Measurements from ENCODE around the gene CST8. TPM values are rescaled to one million over a fixed set of nuclear protein-coding genes. Genes with fewer than 3 reads are reported as not detected.

CST8 gene
- total RNA-seq, 4 donors from 2014 or later, result not detected

DNA sequence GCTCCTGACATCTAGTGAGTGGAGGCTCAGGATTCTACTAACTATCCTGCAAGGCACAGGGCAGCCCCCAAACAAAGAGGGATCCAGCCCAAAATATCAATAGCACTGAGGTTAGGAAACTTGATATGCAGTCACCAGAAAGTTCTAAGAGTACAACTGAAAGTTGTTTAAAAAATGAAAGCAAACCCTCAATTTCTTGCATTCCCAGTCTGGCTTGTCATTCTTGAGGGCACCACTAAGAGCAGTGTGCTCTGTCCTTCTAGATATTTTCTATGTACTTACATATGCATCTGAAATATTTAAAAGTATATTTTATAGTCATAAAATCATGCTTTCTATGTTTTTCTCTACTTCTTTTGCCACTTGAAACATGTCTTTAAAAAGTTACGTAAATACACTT, 35.9 kb downstream of the CST8 start:
- no peak for ATAC-seq
- no peaks in the 10 kb centered on the region for H3K4me1 ChIP-seq
- peaks cover 0 to 10% (median 0%) of the 10 kb centered on the region in 3 donors for H3K9me3 ChIP-seq
- TF ChIP-seq EP300 (IDR thresholded peaks at IDR 0.05) (no peak), POLR2A (IDR thresholded peaks at IDR 0.05) (no peak), POLR2AphosphoS5 (IDR thresholded peaks at IDR 0.05) (no peak)
- TF ChIP-seq, protein P1, sequence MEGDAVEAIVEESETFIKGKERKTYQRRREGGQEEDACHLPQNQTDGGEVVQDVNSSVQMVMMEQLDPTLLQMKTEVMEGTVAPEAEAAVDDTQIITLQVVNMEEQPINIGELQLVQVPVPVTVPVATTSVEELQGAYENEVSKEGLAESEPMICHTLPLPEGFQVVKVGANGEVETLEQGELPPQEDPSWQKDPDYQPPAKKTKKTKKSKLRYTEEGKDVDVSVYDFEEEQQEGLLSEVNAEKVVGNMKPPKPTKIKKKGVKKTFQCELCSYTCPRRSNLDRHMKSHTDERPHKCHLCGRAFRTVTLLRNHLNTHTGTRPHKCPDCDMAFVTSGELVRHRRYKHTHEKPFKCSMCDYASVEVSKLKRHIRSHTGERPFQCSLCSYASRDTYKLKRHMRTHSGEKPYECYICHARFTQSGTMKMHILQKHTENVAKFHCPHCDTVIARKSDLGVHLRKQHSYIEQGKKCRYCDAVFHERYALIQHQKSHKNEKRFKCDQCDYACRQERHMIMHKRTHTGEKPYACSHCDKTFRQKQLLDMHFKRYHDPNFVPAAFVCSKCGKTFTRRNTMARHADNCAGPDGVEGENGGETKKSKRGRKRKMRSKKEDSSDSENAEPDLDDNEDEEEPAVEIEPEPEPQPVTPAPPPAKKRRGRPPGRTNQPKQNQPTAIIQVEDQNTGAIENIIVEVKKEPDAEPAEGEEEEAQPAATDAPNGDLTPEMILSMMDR (IDR thresholded peaks at IDR 0.05), result no peak
- H3K27ac ChIP-seq, result no peak overlapping the region
- no peaks in the 10 kb centered on the region for H3K36me3 ChIP-seq
- no peaks in the 10 kb centered on the region for H3K27me3 ChIP-seq
- no peak overlapping the region for H3K4me3 ChIP-seq
- WGBS, 2 donors (ENCODE audit: low coverage in 1 of 2), result 94 to 100% methylated on average over 1 of the region's 1 CpG

DNA sequence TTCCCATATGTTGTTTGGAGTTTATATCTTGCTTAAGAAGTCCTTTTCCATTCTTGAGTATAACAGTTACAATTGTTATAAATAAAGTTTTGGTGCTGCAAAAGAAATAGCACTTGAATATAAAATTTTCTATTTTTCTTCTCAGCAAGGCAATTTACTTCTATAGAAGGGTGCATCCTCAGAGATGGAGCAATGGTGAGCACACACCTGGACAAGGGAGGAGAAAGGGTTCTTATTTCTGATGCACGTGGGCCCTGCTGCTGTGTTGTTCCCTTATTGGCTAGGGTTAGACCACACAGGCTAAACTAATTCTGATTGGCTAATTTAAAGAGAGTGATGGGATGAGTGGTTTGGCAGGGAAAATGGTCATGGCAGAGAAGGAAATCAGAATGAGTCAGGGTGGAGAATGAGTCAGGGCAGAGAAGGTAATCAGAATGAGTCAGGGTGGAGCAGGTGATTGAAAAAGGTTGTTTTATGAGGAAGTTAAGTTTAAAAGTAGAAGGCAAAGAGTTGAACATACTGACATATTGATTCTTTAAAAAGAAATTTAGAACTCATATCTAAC, 38.0 kb downstream of the CST8 start:
- no peak overlapping the region for H3K4me3 ChIP-seq
- TF ChIP-seq EP300 (IDR thresholded peaks at IDR 0.05) (no peak), POLR2AphosphoS5 (IDR thresholded peaks at IDR 0.05) (no peak), POLR2A (IDR thresholded peaks at IDR 0.05) (no peak)
- TF ChIP-seq, protein P1 (IDR thresholded peaks at IDR 0.05), result no peak
- peaks cover 0 to 10% (median 0%) of the 10 kb centered on the region in 3 donors for H3K9me3 ChIP-seq
- WGBS, 2 donors (ENCODE audit: low coverage in 1 of 2), result 50 to 71% methylated on average over 1 of the region's 1 CpG
- H3K27me3 ChIP-seq, result no peaks in the 10 kb centered on the region
- no peak overlapping the region for H3K27ac ChIP-seq
- H3K4me1 ChIP-seq, result no peaks in the 10 kb centered on the region
- no peaks in the 10 kb centered on the region for H3K36me3 ChIP-seq
- ATAC-seq, result no peak

DNA sequence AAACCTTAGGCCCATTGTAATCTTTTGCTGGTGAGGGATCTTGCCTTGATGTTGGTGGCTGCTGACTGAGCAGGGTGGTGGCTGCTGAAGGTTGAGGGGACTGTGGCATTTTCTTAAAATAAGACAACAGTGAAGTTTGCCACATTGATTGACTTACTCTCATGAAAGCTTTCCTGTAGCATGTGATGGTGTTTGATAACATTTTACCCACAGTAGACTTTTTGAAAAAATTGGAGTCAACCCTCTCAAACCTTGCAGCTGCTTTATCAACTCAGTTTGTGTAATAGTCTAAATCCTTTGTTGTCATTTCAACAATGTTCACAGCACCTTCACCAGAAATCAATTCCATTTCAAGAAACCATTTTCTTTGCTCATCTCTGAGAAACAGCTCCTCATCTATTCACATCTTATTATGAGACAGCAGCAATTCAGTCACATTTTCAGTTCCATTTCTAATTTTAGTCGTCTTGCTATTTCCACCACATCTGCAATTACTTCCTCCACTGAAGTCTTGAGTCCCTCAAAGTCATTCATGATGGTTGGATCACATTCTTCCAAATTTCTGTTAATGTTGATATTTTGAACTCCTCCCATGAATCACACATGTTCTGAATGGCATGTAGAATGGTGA, 40.1 kb downstream of the CST8 start:
- no peaks in the 10 kb centered on the region for H3K4me1 ChIP-seq
- no peak for ATAC-seq
- H3K36me3 ChIP-seq, result no peaks in the 10 kb centered on the region
- H3K4me3 ChIP-seq, result no peak overlapping the region
- H3K9me3 ChIP-seq, result peaks cover 0 to 10% (median 0%) of the 10 kb centered on the region in 3 donors
- WGBS, 2 donors (ENCODE audit: low coverage in 1 of 2), result 36 to 58% methylated on average over 1 of the region's 1 CpG
- no peaks in the 10 kb centered on the region for H3K27me3 ChIP-seq
- TF ChIP-seq POLR2A (IDR thresholded peaks at IDR 0.05) (no peak), EP300 (IDR thresholded peaks at IDR 0.05) (no peak), POLR2AphosphoS5 (IDR thresholded peaks at IDR 0.05) (no peak)
- TF ChIP-seq, protein P1 (IDR thresholded peaks at IDR 0.05), result no peak
- H3K27ac ChIP-seq, result no peak overlapping the region

DNA sequence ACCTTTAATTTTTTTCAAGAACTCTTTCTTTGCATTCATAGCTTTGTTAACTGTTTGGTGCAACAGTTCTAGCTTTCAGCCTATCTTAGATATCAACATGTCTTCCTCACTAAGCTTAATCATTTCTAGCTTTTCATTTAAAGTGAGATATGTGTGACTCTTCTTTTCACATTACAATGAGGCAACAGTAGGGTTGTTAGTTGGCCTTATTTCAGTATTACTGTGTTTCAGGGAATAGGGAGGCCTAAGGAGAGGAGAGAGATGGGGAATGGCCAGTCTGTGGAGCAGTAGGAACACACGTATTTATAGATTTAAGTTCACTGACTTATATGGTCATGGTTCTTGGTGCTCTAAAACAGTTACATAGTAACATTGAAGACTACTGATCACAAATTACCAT, 41.6 kb downstream of the CST8 start:
- H3K4me3 ChIP-seq, result no peak overlapping the region
- no peaks in the 10 kb centered on the region for H3K36me3 ChIP-seq
- no peak for TF ChIP-seq POLR2AphosphoS5 (IDR thresholded peaks at IDR 0.05)
- peaks cover 0 to 10% (median 0%) of the 10 kb centered on the region in 3 donors for H3K9me3 ChIP-seq
- no peaks in the 10 kb centered on the region for H3K4me1 ChIP-seq
- H3K27ac ChIP-seq, result no peak overlapping the region
- WGBS, 2 donors (ENCODE audit: low coverage in 1 of 2), result 88% methylated on average over 1 of the region's 1 CpG; no CpG with 5 or more reads in 1 of the 2 donors
- H3K27me3 ChIP-seq, result no peaks in the 10 kb centered on the region
- ATAC-seq, result no peak

DNA sequence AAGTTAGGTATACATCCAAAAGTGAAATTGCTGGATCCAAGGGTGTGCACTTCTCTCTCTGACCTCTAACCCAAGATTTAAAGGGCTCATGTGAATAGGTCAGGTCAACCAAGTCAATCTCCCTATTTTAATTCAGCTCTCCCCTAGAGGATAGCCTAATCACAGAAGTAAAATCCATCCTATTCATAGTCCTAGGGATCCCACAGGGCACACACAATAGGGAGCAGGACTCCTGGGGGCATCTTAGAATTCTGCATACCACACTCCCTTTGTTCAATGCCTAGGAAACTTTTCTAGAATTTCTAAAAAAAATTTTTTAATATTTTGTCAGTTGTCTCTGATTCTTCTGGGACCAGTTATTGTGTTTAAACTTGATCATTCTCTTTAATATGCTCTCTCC, 42.2 kb downstream of the CST8 start:
- Histone ChIP-seq H3K9me3 (peaks cover 0 to 10% (median 0%) of the 10 kb centered on the region in 3 donors), H3K4me1 (no peaks in the 10 kb centered on the region), H3K4me3 (no peak overlapping the region), H3K27ac (no peak overlapping the region), H3K27me3 (no peaks in the 10 kb centered on the region), H3K36me3 (no peaks in the 10 kb centered on the region)
- no peak for ATAC-seq
- no peak for TF ChIP-seq POLR2A (IDR thresholded peaks at IDR 0.05)
- TF ChIP-seq EP300 (IDR thresholded peaks at IDR 0.05), result no peak
- TF ChIP-seq POLR2AphosphoS5 (IDR thresholded peaks at IDR 0.05), result no peak
- TF ChIP-seq, protein P1 (IDR thresholded peaks at IDR 0.05), result no peak
